OCI-LY3 (cell line): ENCODE data around the gene NRDC.
"Not testable (repeated sequence)": the region's sequence is repeated elsewhere in the genome, so short reads cannot be mapped to it uniquely, and the experiment has no call there.

Experiments
- H2AFZ ChIP-seq: fragments of 200-600, 300-600 bp; shearing (Covaris generic); 2 replicates; pipeline ENCODE4 v1.6.0; 2014; ENCODE audit warnings: antibody characterized with exemption, low read depth, low read length
- H3K27ac ChIP-seq: fragments of 200-600, 300-600 bp; sonication (generic); 2 replicates; pipeline ENCODE4 v1.5.1; 2014; ENCODE audit warnings: mild to moderate bottlenecking, low read length, moderate library complexity, mixed read lengths
- H3K27me3 ChIP-seq: fragments of 200-600, 300-600 bp; sonication (generic); 2 replicates; pipeline ENCODE4 v1.6.1; 2014; ENCODE audit warnings: low read depth, low read length, mixed read lengths
- H3K36me3 ChIP-seq: fragments of 200-600, 300-600 bp; sonication (generic); replicated peaks from 2 replicates; pipeline ENCODE3; 2014; ENCODE audit warnings: low read depth, low read length, mixed read lengths
- H3K4me1 ChIP-seq: fragments of 300-600, 200-600 bp; sonication (generic); 2 replicates; pipeline ENCODE4 v1.6.1; 2014; ENCODE audit warnings: low read length, mixed read lengths
- H3K4me2 ChIP-seq: fragments of 200-600, 300-600 bp; sonication (generic); 2 replicates; pipeline ENCODE4 v1.6.1; 2014; ENCODE audit warnings: low read length, mixed read lengths
- H3K4me3 ChIP-seq: fragments of 300-600, 200-600 bp; sonication (generic); 2 replicates; pipeline ENCODE4 v1.5.1; 2014; ENCODE audit warnings: antibody characterized with exemption, mild to moderate bottlenecking, low read length, moderate library complexity
- H3K79me2 ChIP-seq: fragments of 300-600, 200-600 bp; shearing (Covaris generic); 2 replicates; pipeline ENCODE4 v1.6.1; 2014; ENCODE audit warnings: mild to moderate bottlenecking, low read length, mixed read lengths
- H3K9ac ChIP-seq: fragments of 300-600, 200-600 bp; shearing (Covaris generic); 2 replicates; pipeline ENCODE4 v1.6.0; 2014; ENCODE audit warnings: mild to moderate bottlenecking, low read length, moderate library complexity
- H3K9me3 ChIP-seq: fragments of 200-600, 300-600 bp; shearing (Covaris generic); 2 replicates; pipeline ENCODE4 v1.6.1; 2014; ENCODE audit warnings: low read length, mixed read lengths; ENCODE audit not compliant: insufficient read depth
- H4K20me1 ChIP-seq: fragments of 200-600, 300-600 bp; sonication (generic); 2 replicates; pipeline ENCODE4 v1.6.1; 2016; ENCODE audit warnings: low read length, mixed read lengths; ENCODE audit not compliant: insufficient read depth
- EZH2phosphoT487 ChIP-seq: fragments of 200-600 bp; shearing (Covaris generic); IDR thresholded peaks from 2 replicates; pipeline ENCODE4 v1.6.1; 2018; ENCODE audit warnings: antibody characterized with exemption, mixed run types, low read depth
- TF ChIP-seq, protein P1 (sequence below): fragments of 200-600, 300-600 bp; sonication (generic); IDR thresholded peaks from 2 replicates; pipeline ENCODE4 v1.5.1; 2014; ENCODE audit warnings: antibody characterized with exemption, low read length, low read depth

The NRDC gene

GRCh38 chr1:51878308-51878615 is 265 bp downstream of the NRDC start:
- TF ChIP-seq, protein P1, sequence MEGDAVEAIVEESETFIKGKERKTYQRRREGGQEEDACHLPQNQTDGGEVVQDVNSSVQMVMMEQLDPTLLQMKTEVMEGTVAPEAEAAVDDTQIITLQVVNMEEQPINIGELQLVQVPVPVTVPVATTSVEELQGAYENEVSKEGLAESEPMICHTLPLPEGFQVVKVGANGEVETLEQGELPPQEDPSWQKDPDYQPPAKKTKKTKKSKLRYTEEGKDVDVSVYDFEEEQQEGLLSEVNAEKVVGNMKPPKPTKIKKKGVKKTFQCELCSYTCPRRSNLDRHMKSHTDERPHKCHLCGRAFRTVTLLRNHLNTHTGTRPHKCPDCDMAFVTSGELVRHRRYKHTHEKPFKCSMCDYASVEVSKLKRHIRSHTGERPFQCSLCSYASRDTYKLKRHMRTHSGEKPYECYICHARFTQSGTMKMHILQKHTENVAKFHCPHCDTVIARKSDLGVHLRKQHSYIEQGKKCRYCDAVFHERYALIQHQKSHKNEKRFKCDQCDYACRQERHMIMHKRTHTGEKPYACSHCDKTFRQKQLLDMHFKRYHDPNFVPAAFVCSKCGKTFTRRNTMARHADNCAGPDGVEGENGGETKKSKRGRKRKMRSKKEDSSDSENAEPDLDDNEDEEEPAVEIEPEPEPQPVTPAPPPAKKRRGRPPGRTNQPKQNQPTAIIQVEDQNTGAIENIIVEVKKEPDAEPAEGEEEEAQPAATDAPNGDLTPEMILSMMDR: no peak
- TF ChIP-seq EZH2phosphoT487: no peak
- H3K9ac ChIP-seq: peak overlapping the region; percentile 100
- H2AFZ ChIP-seq: peak overlapping the region; percentile 64; the same call in 1 of the 2 replicates
- peak overlapping the region; percentile 87 for H3K4me2 ChIP-seq
- peaks cover 51% of the 10 kb centered on the region for H3K79me2 ChIP-seq
- no peaks in the 10 kb centered on the region for H3K27me3 ChIP-seq
- H3K9me3 ChIP-seq: no peaks in the 10 kb centered on the region
- H3K27ac ChIP-seq: peak overlapping the region; percentile 80
- peaks cover 3% of the 10 kb centered on the region for H3K36me3 ChIP-seq
- peak overlapping the region; percentile 100 for H3K4me3 ChIP-seq
- peaks cover 26% of the 10 kb centered on the region for H3K4me1 ChIP-seq
- H4K20me1 ChIP-seq: peaks cover 28% of the 10 kb centered on the region

- no peaks in the 10 kb centered on the region for H3K27me3 ChIP-seq
- no peaks in the 10 kb centered on the region for H3K9me3 ChIP-seq
- H3K36me3 ChIP-seq: peaks cover 7% of the 10 kb centered on the region
- peak overlapping the region; percentile 100 for H3K9ac ChIP-seq
- H3K4me1 ChIP-seq: peaks cover 21% of the 10 kb centered on the region
- H3K79me2 ChIP-seq: peaks cover 57% of the 10 kb centered on the region
- peaks cover 32% of the 10 kb centered on the region for H4K20me1 ChIP-seq
- TF ChIP-seq EZH2phosphoT487: no peak
- TF ChIP-seq, protein P1: no peak
- H2AFZ ChIP-seq: peak overlapping the region; percentile 64; the same call in 1 of the 2 replicates
- H3K4me3 ChIP-seq: peak overlapping the region; percentile 100
- H3K27ac ChIP-seq: peak overlapping the region; percentile 80
- peak overlapping the region; percentile 87 for H3K4me2 ChIP-seq
Measured at GRCh38 chr1:51877434-51878307, 856 bp downstream of the NRDC start.

GRCh38 chr1:51875836-51876235 is 2.7 kb downstream of the NRDC start:
- no peak overlapping the region for H3K9ac ChIP-seq

GRCh38 chr1:51875291-51875772 is 3.2 kb downstream of the NRDC start:
- no peak overlapping the region for H2AFZ ChIP-seq
- H3K4me3 ChIP-seq: no peak overlapping the region
- H3K4me2 ChIP-seq: no peak overlapping the region
- H3K27me3 ChIP-seq: no peaks in the 10 kb centered on the region
- H3K4me1 ChIP-seq: peaks cover 21% of the 10 kb centered on the region
- no peak overlapping the region for H3K27ac ChIP-seq
- no peak overlapping the region for H3K9ac ChIP-seq
- H3K9me3 ChIP-seq: no peaks in the 10 kb centered on the region
- no peak for TF ChIP-seq EZH2phosphoT487
- H3K79me2 ChIP-seq: peaks cover 80% of the 10 kb centered on the region
- peaks cover 7% of the 10 kb centered on the region for H3K36me3 ChIP-seq
- H4K20me1 ChIP-seq: peaks cover 42% of the 10 kb centered on the region

More at GRCh38 chr1:51875836-51876235, 2.7 kb downstream of the NRDC start:
- Histone ChIP-seq H3K4me2 (no peak overlapping the region), H4K20me1 (peaks cover 39% of the 10 kb centered on the region), H3K4me1 (peaks cover 21% of the 10 kb centered on the region), H3K27me3 (no peaks in the 10 kb centered on the region), H3K9me3 (no peaks in the 10 kb centered on the region), H2AFZ (no peak overlapping the region), H3K36me3 (peaks cover 7% of the 10 kb centered on the region), H3K4me3 (no peak overlapping the region), H3K27ac (no peak overlapping the region), H3K79me2 (peaks cover 76% of the 10 kb centered on the region)
- TF ChIP-seq EZH2phosphoT487: no peak
- TF ChIP-seq, protein P1: no peak

- H3K79me2 ChIP-seq: peaks cover 98% of the 10 kb centered on the region
- H3K27ac ChIP-seq: not testable (repeated sequence)
Measured at GRCh38 chr1:51873270-51873669, 5.3 kb downstream of the NRDC start.

More at GRCh38 chr1:51873270-51873669, 5.3 kb downstream of the NRDC start:
- H3K4me1 ChIP-seq: peaks cover 17% of the 10 kb centered on the region
- H3K9ac ChIP-seq, H2AFZ ChIP-seq, H3K4me2 ChIP-seq, H3K27me3 ChIP-seq, H3K36me3 ChIP-seq, H3K4me3 ChIP-seq, H3K9me3 ChIP-seq: not testable (repeated sequence)
- peaks cover 57% of the 10 kb centered on the region for H4K20me1 ChIP-seq
